H1 (cell line): ENCODE data around the gene CADM1. TPM values are rescaled to one million over a fixed set of nuclear protein-coding genes. Genes with fewer than 3 reads are reported as not detected.

Experiments
- CTCF ChIA-PET: fragments of 300-600 bp; sonication (Branson Sonifier 250); formaldehyde crosslinking; loops from one replicate; lab custom pipeline; 2021; ENCODE audit not compliant: partially characterized antibody; lab: Charles Lee
- POLR2A ChIA-PET: fragments of 300-600 bp; sonication (Branson Sonifier 250); formaldehyde crosslinking; loops from one replicate; lab custom pipeline; 2021; ENCODE audit warnings: inconsistent platforms; ENCODE audit not compliant: partially characterized antibody; lab: Charles Lee
- DNase-seq, 2 experiments: peaks; one replicate each; pipeline versions ENCODE4 v3.0.0 to v3.0.0-alpha.2; 2010 to 2022; ENCODE audit warnings: low spot score in 2 of 2, low read depth in 1 of 2, mixed read lengths in 1 of 2
- FAIRE-seq: peaks from 2 replicates; lab custom pipeline; 2011; peaks lifted over from hg19 to GRCh38; lab: Jason Lieb, UNC
- H2AFZ ChIP-seq: 2 replicates; pipeline ENCODE4 v1.8.1; 2012; ENCODE audit warnings: low read length, inconsistent platforms
- H2AK5ac ChIP-seq: 2 replicates; pipeline ENCODE4 v1.6.1; 2013; ENCODE audit warnings: low read depth, low read length
- H2BK120ac ChIP-seq: replicated peaks from 2 replicates; pipeline ENCODE3; 2013; ENCODE audit warnings: low read depth, low read length, inconsistent platforms
- H2BK12ac ChIP-seq: 2 replicates; pipeline ENCODE4 v1.6.1; 2013; ENCODE audit warnings: low read depth, low read length
- H2BK15ac ChIP-seq: 2 replicates; pipeline ENCODE4 v1.6.1; 2013; ENCODE audit warnings: low read length
- H2BK20ac ChIP-seq: 2 replicates; pipeline ENCODE4 v1.6.1; 2013; ENCODE audit warnings: low read length
- H2BK5ac ChIP-seq: 2 replicates; pipeline ENCODE4 v1.6.1; 2013; ENCODE audit warnings: low read depth, low read length
- H3K14ac ChIP-seq: 2 replicates; pipeline ENCODE4 v1.6.1; 2013; ENCODE audit warnings: inconsistent platforms; ENCODE audit not compliant: insufficient read length
- H3K18ac ChIP-seq: 2 replicates; pipeline ENCODE4 v1.6.1; 2013; ENCODE audit warnings: low read length; ENCODE audit errors: extremely low read depth
- H3K23ac ChIP-seq: 2 replicates; pipeline ENCODE4 v1.6.1; 2013; ENCODE audit warnings: inconsistent platforms; ENCODE audit not compliant: insufficient read length
- H3K23me2 ChIP-seq: 2 replicates; pipeline ENCODE4 v1.6.1; 2013; ENCODE audit warnings: low read depth, low read length
- H3K27ac ChIP-seq: 2 replicates; pipeline ENCODE4 v1.6.1; 2011; ENCODE audit warnings: low read depth, low read length, inconsistent platforms
- H3K27me3 ChIP-seq, 4 experiments: replicated peaks in 1 of 4; 1 replicate in 1 of 4; 2 replicates in 3 of 4; pipeline versions ENCODE4 v1.6.1 to v1.8.1; 2011 to 2013; ENCODE audit warnings: low read length in 3 of 4, mild to moderate bottlenecking in 3 of 4, inconsistent platforms in 2 of 4, mixed read lengths in 2 of 4, moderate library complexity in 1 of 4; ENCODE audit not compliant: control insufficient read depth in 3 of 4, insufficient read depth in 3 of 4; ENCODE audit errors: extremely low read depth in 1 of 4
- H3K36me3 ChIP-seq, 4 experiments: 2 replicates each; pipeline versions ENCODE4 v1.6.1 to v1.8.1; 2011 to 2013; ENCODE audit warnings: mild to moderate bottlenecking in 4 of 4, low read length in 3 of 4, moderate library complexity in 2 of 4, control low read depth in 1 of 4, inconsistent platforms in 1 of 4; ENCODE audit not compliant: insufficient read depth in 4 of 4, control insufficient read depth in 2 of 4
- H3K4ac ChIP-seq: replicated peaks from 2 replicates; pipeline ENCODE3; 2013; ENCODE audit warnings: low read length, low read depth, mixed read lengths, inconsistent platforms; ENCODE audit not compliant: insufficient read length
- H3K4me1 ChIP-seq, 4 experiments: replicated peaks in 1 of 4; 1 replicate in 1 of 4; 2 replicates in 3 of 4; pipeline versions ENCODE4 v1.6.1 to v1.8.1; 2011 to 2013; ENCODE audit warnings: low read length in 3 of 4, inconsistent platforms in 2 of 4, mixed read lengths in 1 of 4; ENCODE audit not compliant: insufficient read depth in 4 of 4, control insufficient read depth in 3 of 4
- H3K4me2 ChIP-seq, 2 experiments: 2 replicates each; pipeline versions ENCODE4 v1.6.1 to v1.8.1; 2011 to 2013; ENCODE audit warnings: low read depth in 2 of 2, low read length in 2 of 2, control low read depth in 1 of 2, inconsistent platforms in 1 of 2, mild to moderate bottlenecking in 1 of 2; ENCODE audit not compliant: insufficient read depth in 1 of 2
- H3K4me3 ChIP-seq, 4 experiments: fragments of 200-600, 300-600 bp in 1 of 4; sonication (generic), shearing (Covaris generic), sonication (Bioruptor Twin) in 1 of 4; 2 replicates each; pipeline versions ENCODE4 v1.5.1 to v1.8.1; 2011 to 2016; ENCODE audit warnings: low read length in 4 of 4, low read depth in 3 of 4, control low read depth in 2 of 4, inconsistent platforms in 2 of 4, mild to moderate bottlenecking in 2 of 4, mixed read lengths in 1 of 4, moderate library complexity in 1 of 4; ENCODE audit not compliant: insufficient read depth in 2 of 4; ENCODE audit errors: extremely low read depth in 1 of 4
- H3K56ac ChIP-seq: replicated peaks from 2 replicates; pipeline ENCODE3; 2013; ENCODE audit warnings: low read depth, mild to moderate bottlenecking, mixed read lengths, low read length, inconsistent platforms; ENCODE audit not compliant: insufficient read length
- H3K79me1 ChIP-seq: 2 replicates; pipeline ENCODE4 v1.6.1; 2013; ENCODE audit warnings: low read depth, low read length, control low read depth
- H3K79me2 ChIP-seq, 2 experiments: 2 replicates each; pipeline versions ENCODE4 v1.6.1 to v1.8.1; 2012 to 2013; ENCODE audit warnings: low read length in 2 of 2, mild to moderate bottlenecking in 2 of 2, inconsistent platforms in 1 of 2; ENCODE audit not compliant: insufficient read depth in 2 of 2, control insufficient read depth in 1 of 2
- H3K9ac ChIP-seq, 4 experiments: replicated peaks in 1 of 4; 1 replicate in 1 of 4; 2 replicates in 3 of 4; pipeline versions ENCODE4 v1.6.1 to v1.8.1; 2011 to 2013; ENCODE audit warnings: low read depth in 3 of 4, low read length in 3 of 4, control low read depth in 2 of 4, mild to moderate bottlenecking in 2 of 4, moderate library complexity in 2 of 4, inconsistent platforms in 1 of 4; ENCODE audit errors: extremely low read depth in 1 of 4
- H3K9me3 ChIP-seq, 2 experiments: 2 replicates each; pipeline versions ENCODE4 v1.6.1 to v1.8.1; 2012 to 2013; ENCODE audit warnings: mild to moderate bottlenecking in 2 of 2, moderate library complexity in 2 of 2, control low read depth in 1 of 2, inconsistent platforms in 1 of 2, low read depth in 1 of 2, low read length in 1 of 2, mixed read lengths in 1 of 2; ENCODE audit not compliant: insufficient read depth in 2 of 2
- H4K20me1 ChIP-seq, 2 experiments: replicated peaks in 1 of 2; 2 replicates each; pipeline versions ENCODE3 to v1.8.1; 2011 to 2013; ENCODE audit warnings: inconsistent platforms in 2 of 2, low read length in 2 of 2, mild to moderate bottlenecking in 1 of 2; ENCODE audit not compliant: insufficient read depth in 2 of 2, control insufficient read depth in 1 of 2
- H4K5ac ChIP-seq: 2 replicates; pipeline ENCODE4 v1.6.1; 2013; ENCODE audit warnings: low read length, low read depth, mixed read lengths, inconsistent platforms; ENCODE audit not compliant: insufficient read length
- H4K8ac ChIP-seq: 2 replicates; pipeline ENCODE4 v1.8.0; 2013; ENCODE audit warnings: mild to moderate bottlenecking, moderate library complexity, low read length, inconsistent platforms; ENCODE audit not compliant: insufficient read depth; ENCODE audit errors: extremely low read depth
- H4K91ac ChIP-seq: replicated peaks from 2 replicates; pipeline ENCODE3; 2013; ENCODE audit warnings: low read length, mixed read lengths, inconsistent platforms; ENCODE audit not compliant: insufficient read length
- BCL11A ChIP-seq, 2 experiments: IDR thresholded peaks; one replicate each; pipeline ENCODE4 v1.6.1; 2011; ENCODE audit warnings: low read depth in 2 of 2, low read length in 2 of 2, mild to moderate bottlenecking in 2 of 2
- CEBPB ChIP-seq: IDR thresholded peaks from 2 replicates; pipeline ENCODE4 v1.6.1; 2012; ENCODE audit warnings: low read depth, low read length
- GTF2F1 ChIP-seq: IDR thresholded peaks from 2 replicates; pipeline ENCODE4 v1.6.1; 2012; ENCODE audit warnings: low read depth, low read length, improper control_type of control experiment, borderline replicate concordance
- POLR2AphosphoS5 ChIP-seq: IDR thresholded peaks from 2 replicates; pipeline ENCODE4 v1.6.1; 2011; ENCODE audit warnings: low read depth, low read length
- WGBS, 2 experiments: shearing (Covaris generic) in 1 of 2; methylation state at CpG; one replicate each; pipeline versions ENCODE4 v1.1.6 to v1.1.7; 2013 to 2015; ENCODE audit warnings: low lambda C conversion rate in 2 of 2, mixed read lengths in 2 of 2, inconsistent platforms in 1 of 2, low coverage in 1 of 2, missing lambda C conversion rate in 1 of 2; ENCODE audit not compliant: insufficient replicate concordance in 2 of 2, insufficient coverage in 1 of 2, insufficient read length in 1 of 2; ENCODE audit errors: extremely low coverage in 1 of 2, missing lambda C conversion rate in 1 of 2; 5-methylcytosine and 5-hydroxymethylcytosine counted together
- polyA plus RNA-seq, 7 experiments: library from polyadenylated mRNA; depleted of rRNA in 3 of 7; stranded (reverse) in 5 of 7; unstranded in 2 of 7; fragments of >200 nt in 5 of 7; fragments of 200-250 nt in 2 of 7; gene quantifications; 1 replicate in 5 of 7; 2 replicates in 1 of 7; 4 replicates in 1 of 7; pipeline versions ENCODE4 v1.2.1 to v1.2.3, GENCODE V29; 2011 to 2013; ENCODE audit warnings: missing spikeins in 2 of 7, mixed read lengths in 2 of 7
- total RNA-seq: library from RNA; stranded (reverse); fragmentation: NEBNext Ultra II Directional; extraction: Animal tissue kit (Norgen Biotek cat#: 25700); gene quantifications from 2 replicates; pipeline ENCODE4 v1.2.1, GENCODE V29; 2021
- TF ChIP-seq, protein P1 (sequence below): IDR thresholded peaks from 2 replicates; pipeline ENCODE4 v1.6.1; 2011; ENCODE audit warnings: low read depth, mild to moderate bottlenecking, low read length; ENCODE audit not compliant: insufficient read depth

Gene CADM1
- total and polyA plus RNA-seq, 2 of the 8 experiments (the other 6 are each of a cell fraction or from before 2014, with no cell fraction given), result 8.3 to 25.3 TPM

DNA sequence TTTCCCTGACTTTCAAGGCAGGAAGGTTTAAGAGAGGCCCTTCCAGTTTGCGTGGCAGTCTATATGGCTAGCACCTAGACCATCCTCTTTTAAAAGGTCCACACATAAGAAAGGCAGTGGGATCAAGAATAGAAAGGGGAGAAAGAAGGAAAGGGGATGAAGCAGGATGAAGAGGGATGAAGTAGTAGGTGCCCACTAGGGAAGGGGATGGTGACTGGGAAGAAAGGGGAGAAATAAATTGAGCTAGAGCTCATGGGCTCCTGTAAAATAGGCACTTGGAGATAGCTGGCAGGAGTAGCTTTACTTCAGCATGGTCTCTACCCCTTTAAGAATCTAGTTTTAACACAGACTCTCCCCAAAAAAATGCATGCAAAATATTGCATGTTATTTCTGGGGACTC lies 41.5 kb downstream of the CADM1 start:
- ChIA-PET POLR2A (interaction anchor here (0.5 to 2.2 kb wide), 2 partner anchors 8 to 1208 kb away, joined by 3 to 6 read pairs; no protein-coding TSS in a partner anchor), CTCF (interaction anchor here (0.7 to 1.0 kb wide), 2 partner anchors 41 to 93 kb away, joined by 3 read pairs; partner anchors contain the start of gene CADM1)
- no peak for TF ChIP-seq POLR2AphosphoS5
- no peak for TF ChIP-seq CEBPB
- TF ChIP-seq GTF2F1, result no peak
- no peak for TF ChIP-seq BCL11A (IDR thresholded peaks at IDR 0.05; ENCODE audit: low read depth in 2 of 2, low read length in 2 of 2)
- TF ChIP-seq, protein P1, sequence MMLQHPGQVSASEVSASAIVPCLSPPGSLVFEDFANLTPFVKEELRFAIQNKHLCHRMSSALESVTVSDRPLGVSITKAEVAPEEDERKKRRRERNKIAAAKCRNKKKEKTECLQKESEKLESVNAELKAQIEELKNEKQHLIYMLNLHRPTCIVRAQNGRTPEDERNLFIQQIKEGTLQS, result no peak
- Histone ChIP-seq H2BK15ac (no peak overlapping the region), H2AK5ac (no peak overlapping the region), H2AFZ (no peak overlapping the region), H2BK120ac (no peak overlapping the region), H4K8ac (no peak overlapping the region), H3K4me1 (peaks cover 0 to 3% (median 0%) of the 10 kb centered on the region in 4 experiments; a peak in 2 of 7 replicates), H3K36me3 (no peaks in the 10 kb centered on the region), H3K56ac (no peak overlapping the region), H3K79me2 (no peaks in the 10 kb centered on the region), H3K18ac (no peak overlapping the region), H4K20me1 (no peaks in the 10 kb centered on the region), H3K4me3 (no peak overlapping the region), H3K9me3 (no peaks in the 10 kb centered on the region), H2BK5ac (no peak overlapping the region), H3K23me2 (no peaks in the 10 kb centered on the region), H3K4ac (no peak overlapping the region), H3K4me2 (no peak overlapping the region), H2BK20ac (no peak overlapping the region), H3K27ac (no peak overlapping the region), H3K27me3 (no peaks in the 10 kb centered on the region), H3K79me1 (no peaks in the 10 kb centered on the region), H2BK12ac (no peak overlapping the region), H3K9ac (no peak overlapping the region; a peak in 1 of 7 replicates), H3K23ac (no peak overlapping the region), H3K14ac (no peak overlapping the region), H4K5ac (no peak overlapping the region), H4K91ac (no peak overlapping the region)
- DNase-seq, result no peak
- no peak for FAIRE-seq
- 55% methylated on average over 1 of the region's 1 CpG; no CpG with 5 or more reads in 1 of the 2 experiments for WGBS, 2 experiments
